ENCODE measurements around the gene NSA2. TPM values are rescaled to one million over a fixed set of nuclear protein-coding genes. Genes with fewer than 3 reads are reported as not detected.
"Not testable (repeated sequence)": the region's sequence is repeated elsewhere in the genome, so short reads cannot be mapped to it uniquely, and the experiment has no call there.

Gene NSA2
- total and polyA plus RNA-seq, 9 donors = 72.7 to 244 (median 185) TPM

DNA sequence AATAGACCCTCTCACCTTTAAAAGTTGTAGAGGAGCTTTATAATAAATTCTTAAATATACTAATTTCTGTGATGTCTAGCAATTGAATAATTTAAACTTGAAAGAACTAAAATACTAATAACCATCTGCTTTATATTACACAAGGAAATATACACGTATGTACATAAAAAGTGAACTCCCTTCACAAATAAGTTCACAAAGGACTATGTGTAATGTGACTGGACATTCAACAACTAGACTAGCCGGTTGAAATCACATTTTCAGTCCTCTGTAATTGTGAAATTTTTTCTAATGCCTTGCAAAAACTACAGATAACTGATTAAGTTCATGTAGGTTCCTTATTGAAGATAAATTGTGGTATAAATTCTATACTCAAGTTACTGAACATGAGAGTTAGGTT is 11.6 kb downstream of the NSA2 start:
- Histone ChIP-seq H3K36me3 (no peaks in the 10 kb centered on the region), H3K27me3 (no peaks in the 10 kb centered on the region), H3K27ac (no peak overlapping the region), H3K4me1 (ENCODE audit: insufficient read depth) (no peaks in the 10 kb centered on the region), H3K4me3 (no peak overlapping the region), H3K9me3 (no peaks in the 10 kb centered on the region)
- WGBS, 3 donors = 70 to 85% (median 74%) methylated on average over 2 of the region's 2 CpGs
- no peak for DNase-seq
- TF ChIP-seq, protein P1, sequence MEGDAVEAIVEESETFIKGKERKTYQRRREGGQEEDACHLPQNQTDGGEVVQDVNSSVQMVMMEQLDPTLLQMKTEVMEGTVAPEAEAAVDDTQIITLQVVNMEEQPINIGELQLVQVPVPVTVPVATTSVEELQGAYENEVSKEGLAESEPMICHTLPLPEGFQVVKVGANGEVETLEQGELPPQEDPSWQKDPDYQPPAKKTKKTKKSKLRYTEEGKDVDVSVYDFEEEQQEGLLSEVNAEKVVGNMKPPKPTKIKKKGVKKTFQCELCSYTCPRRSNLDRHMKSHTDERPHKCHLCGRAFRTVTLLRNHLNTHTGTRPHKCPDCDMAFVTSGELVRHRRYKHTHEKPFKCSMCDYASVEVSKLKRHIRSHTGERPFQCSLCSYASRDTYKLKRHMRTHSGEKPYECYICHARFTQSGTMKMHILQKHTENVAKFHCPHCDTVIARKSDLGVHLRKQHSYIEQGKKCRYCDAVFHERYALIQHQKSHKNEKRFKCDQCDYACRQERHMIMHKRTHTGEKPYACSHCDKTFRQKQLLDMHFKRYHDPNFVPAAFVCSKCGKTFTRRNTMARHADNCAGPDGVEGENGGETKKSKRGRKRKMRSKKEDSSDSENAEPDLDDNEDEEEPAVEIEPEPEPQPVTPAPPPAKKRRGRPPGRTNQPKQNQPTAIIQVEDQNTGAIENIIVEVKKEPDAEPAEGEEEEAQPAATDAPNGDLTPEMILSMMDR (IDR thresholded peaks at IDR 0.05) = no peak
- TF ChIP-seq POLR2A (IDR thresholded peaks at IDR 0.05) = no peak
- TF ChIP-seq EP300 (IDR thresholded peaks at IDR 0.05) = no peak
- intact Hi-C loops (cut with DNase I) = no loop called here

DNA sequence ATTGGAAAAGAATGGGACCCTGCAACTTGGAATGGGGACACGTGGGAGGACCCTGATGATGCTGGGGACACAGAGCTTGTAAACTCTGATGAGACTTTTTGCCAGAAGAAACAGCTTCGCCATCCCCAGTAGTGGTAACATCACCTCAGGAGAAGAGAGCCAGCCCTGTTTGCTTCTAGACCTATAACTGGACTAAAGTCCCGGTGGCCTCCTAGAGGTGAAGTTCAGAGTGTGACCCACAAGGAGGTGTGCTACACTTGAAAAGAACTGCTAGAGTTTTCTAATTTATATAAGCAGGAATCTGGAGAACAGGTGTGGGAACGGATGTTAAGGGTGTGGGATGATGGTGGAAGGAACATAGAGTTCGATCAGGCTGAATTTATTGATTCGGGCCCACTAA is 19.8 kb downstream of the NSA2 start:
- intact Hi-C loops (cut with DNase I) = no loop called here
- H3K4me1 ChIP-seq (ENCODE audit: insufficient read depth) = no peaks in the 10 kb centered on the region
- no peak for DNase-seq
- H3K4me3 ChIP-seq = no peak overlapping the region
- no peak for TF ChIP-seq EP300 (IDR thresholded peaks at IDR 0.05)
- TF ChIP-seq POLR2A (IDR thresholded peaks at IDR 0.05) = no peak
- TF ChIP-seq, protein P1 (IDR thresholded peaks at IDR 0.05) = no peak
- 96 to 98% (median 97%) methylated on average over 6 of the region's 6 CpGs for WGBS, 3 donors
- H3K9me3 ChIP-seq = no peaks in the 10 kb centered on the region
- no peaks in the 10 kb centered on the region for H3K27me3 ChIP-seq
- no peaks in the 10 kb centered on the region for H3K36me3 ChIP-seq
- H3K27ac ChIP-seq = no peak overlapping the region

DNA sequence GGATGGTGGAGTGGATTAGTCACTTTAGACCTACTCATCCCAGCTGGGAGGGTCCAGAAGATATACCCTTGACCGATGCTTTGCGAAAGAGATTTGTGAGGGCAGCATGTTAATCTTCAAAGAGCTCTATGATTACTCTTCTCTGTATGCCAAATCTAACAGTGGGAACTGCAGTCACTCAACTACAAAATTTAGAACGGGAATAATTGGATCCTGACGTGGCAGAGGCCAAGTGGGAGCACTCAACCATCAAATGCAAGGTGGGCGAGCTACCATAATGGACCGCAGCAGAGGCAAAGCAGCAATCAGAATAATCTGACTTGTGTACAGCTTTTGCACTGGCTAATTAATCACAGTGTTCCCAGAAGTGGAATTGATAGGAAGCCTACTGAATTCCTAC is 20.4 kb downstream of the NSA2 start:
- Histone ChIP-seq H3K36me3 (no peaks in the 10 kb centered on the region), H3K4me1 (ENCODE audit: insufficient read depth) (no peaks in the 10 kb centered on the region), H3K27ac (no peak overlapping the region), H3K27me3 (no peaks in the 10 kb centered on the region), H3K9me3 (no peaks in the 10 kb centered on the region), H3K4me3 (no peak overlapping the region)
- TF ChIP-seq, protein P1 (IDR thresholded peaks at IDR 0.05) = no peak
- TF ChIP-seq EP300 (IDR thresholded peaks at IDR 0.05) = no peak
- TF ChIP-seq POLR2A (IDR thresholded peaks at IDR 0.05) = no peak
- 94 to 96% (median 94%) methylated on average over 6 of the region's 6 CpGs for WGBS, 3 donors
- intact Hi-C loops (cut with DNase I) = no loop called here
- no peak for DNase-seq

DNA sequence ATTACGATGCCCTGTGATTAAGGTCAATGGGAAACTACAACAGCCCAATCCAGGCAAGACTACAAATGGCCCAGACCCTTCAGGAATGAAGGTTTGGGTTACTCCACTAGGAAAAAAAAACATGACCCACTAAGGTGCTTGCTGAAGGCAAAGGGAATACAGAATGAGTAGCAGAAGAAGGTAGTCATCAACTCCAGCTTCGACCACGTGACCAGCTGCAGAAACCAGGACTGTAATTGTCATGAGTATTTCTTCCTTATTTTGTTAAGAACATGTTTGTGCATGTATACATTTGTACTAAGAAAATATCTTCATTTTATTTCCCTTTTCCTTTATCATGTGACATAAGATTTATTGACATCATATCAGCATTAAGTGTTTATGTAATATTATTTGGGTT is 24.6 kb downstream of the NSA2 start:
- H3K36me3 ChIP-seq; H3K9me3 ChIP-seq; H3K27me3 ChIP-seq; H3K27ac ChIP-seq; H3K4me3 ChIP-seq; intact Hi-C loops (cut with DNase I); DNase-seq; H3K4me1 ChIP-seq (ENCODE audit: insufficient read depth): not testable (repeated sequence)
- 96 to 98% (median 98%) methylated on average over 3 of the region's 3 CpGs for WGBS, 3 donors

DNA sequence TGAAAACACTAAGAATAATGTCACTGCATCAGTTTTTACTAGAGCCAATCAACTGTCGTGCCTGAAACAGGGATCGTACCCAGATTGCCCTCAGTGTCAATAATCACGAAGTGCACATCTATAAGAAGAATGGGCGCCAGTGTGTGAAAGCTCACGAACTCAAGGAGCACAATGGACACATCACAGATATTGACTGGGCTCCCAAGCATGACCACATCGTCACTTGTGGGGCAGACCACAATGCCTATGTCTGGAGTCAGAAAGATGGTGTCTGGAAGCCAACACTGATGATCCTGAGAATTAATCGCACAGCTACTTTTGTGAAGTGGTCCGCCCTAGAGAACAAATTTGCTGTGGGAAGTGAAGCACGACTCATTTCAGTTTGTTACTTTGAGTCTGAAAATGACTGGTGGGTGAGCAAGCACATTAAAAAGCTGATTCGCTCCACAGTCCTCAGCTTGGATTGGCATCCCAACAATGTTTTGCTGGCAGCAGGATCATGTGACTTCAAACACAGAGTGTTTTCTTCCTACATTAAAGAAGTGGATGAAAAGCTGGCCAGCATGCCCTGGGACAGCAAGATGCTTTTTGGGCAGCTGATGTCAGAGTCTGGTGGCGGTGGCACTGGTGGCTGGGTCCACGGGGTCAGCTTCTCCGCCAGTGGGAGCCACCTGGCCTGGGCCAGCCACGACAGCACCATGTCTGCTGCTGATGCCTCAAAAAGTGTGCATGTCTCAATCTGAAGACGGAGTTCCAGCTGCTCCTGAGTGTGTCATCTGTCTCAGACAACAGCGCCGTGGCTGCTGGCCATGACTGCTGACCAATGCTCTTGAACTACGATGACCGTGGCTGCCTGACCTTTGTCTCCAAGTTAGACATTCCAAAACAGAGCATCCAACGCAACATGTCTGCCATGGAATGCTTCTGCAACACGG is 32.2 kb downstream of the NSA2 start:
- intact Hi-C loops (cut with DNase I) = no loop called here
- no peak overlapping the region for H3K27ac ChIP-seq
- H3K9me3 ChIP-seq = no peaks in the 10 kb centered on the region
- H3K27me3 ChIP-seq = no peaks in the 10 kb centered on the region
- no peak for DNase-seq
- TF ChIP-seq EP300 (IDR thresholded peaks at IDR 0.05) (no peak), POLR2A (IDR thresholded peaks at IDR 0.05) (no peak)
- TF ChIP-seq, protein P1 (IDR thresholded peaks at IDR 0.05) = no peak
- no peak overlapping the region for H3K4me3 ChIP-seq
- H3K4me1 ChIP-seq (ENCODE audit: insufficient read depth) = no peaks in the 10 kb centered on the region
- no peaks in the 10 kb centered on the region for H3K36me3 ChIP-seq
- 94 to 95% (median 94%) methylated on average over 16 to 21 of the region's 21 CpGs for WGBS, 3 donors

Data from ovary (tissue), 9 donors.